ENCODE measurements around the gene ASCC1.
A peak's percentile ranks its signal among the peaks of the same experiment; 100 is the strongest.
"Not testable (repeated sequence)": the region's sequence is repeated elsewhere in the genome, so short reads cannot be mapped to it uniquely, and the experiment has no call there.

Gene ASCC1

GRCh38 chr10:72167118-72167517 is 49.0 kb downstream of the ASCC1 start:
- no peak for DNase-seq

- DNase-seq = no peak
Observed at GRCh38 chr10:72164617-72165016, 51.5 kb downstream of the ASCC1 start.

- DNase-seq = peak; percentile 5
Observed at GRCh38 chr10:72162978-72163377, 53.1 kb downstream of the ASCC1 start.

DNA sequence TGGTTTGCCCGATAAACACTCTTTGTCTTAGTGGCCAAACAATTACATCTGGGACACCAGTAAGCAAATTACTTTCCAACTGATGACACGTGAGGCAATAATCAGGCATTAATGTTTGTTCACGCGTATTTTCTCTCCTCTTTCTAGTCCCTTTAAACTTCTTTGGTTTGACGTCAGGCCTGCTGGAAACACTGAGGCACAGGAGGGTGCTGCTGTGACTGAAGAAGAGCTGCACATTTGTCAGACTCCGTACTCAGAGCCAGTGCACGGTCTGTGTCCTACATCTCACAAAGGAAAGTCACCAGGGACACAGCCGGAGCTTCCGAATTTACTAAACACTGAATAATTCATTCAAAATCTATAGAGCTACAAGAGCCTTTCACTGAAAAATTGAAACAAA is 57.9 kb downstream of the ASCC1 start:
- no peak for DNase-seq

- DNase-seq = no peak
Observed at GRCh38 chr10:72156223-72156622, 59.9 kb downstream of the ASCC1 start.

DNA sequence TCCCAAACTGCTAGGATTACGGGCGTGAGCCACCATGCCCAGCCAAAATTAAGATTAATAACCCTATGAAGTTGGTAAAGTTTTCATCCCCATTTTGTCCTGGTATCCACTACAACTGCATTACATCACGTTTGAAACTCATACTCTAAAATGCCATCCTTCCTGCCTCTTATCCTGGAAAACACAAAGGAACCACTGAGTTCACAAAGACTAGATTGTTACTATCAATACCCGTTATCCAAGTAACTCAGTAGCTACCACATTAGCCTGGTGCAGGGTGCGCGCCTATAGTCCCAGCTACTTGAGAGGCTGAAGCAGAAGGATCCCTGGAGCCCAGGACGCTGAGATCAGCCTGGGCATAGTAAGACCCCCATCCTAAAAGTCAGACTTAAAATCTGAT is 63.8 kb downstream of the ASCC1 start:
- DNase-seq = no peak

GRCh38 chr10:72150746-72151478 is 65.2 kb downstream of the ASCC1 start:
- not testable (repeated sequence) for DNase-seq

DNA sequence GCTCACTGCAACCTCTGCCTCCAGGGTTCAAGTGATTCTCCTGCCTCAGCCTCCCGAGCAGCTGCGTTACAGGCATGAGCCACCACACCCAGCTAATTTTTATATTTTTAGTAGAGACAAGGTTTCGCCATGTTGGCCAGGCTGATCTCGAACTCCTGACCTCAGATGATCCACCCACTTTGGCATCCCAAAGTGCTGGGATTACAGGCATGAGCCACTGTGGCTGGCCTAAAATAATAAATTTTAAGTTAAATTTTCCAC is 68.8 kb downstream of the ASCC1 start:
- DNase-seq = not testable (repeated sequence)

- DNase-seq = no peak
Observed at GRCh38 chr10:72146559-72147323, 69.3 kb downstream of the ASCC1 start.

GRCh38 chr10:72146071-72146470 is 70.0 kb downstream of the ASCC1 start:
- no peak for DNase-seq

DNA sequence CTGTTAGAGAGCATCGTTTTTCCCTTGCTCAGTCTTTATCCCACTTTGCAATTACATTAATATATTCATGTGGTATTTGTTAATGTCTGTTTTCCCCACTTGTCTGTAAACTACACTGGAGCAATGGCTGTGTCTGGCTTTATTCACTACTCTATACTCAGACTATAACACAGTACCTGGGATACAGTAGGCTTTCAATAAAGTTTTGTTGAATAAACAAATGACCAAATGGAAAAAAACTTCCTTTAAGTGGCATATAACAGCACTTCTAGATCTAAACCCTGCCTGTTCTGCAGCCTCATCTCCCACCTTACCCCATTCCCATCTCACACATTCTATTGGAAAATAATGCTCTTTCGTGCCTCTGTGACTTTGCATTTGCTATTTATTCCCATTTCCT is 70.4 kb downstream of the ASCC1 start:
- DNase-seq = no peak

GRCh38 chr10:72140850-72141249 is 75.2 kb downstream of the ASCC1 start:
- no peak for DNase-seq

DNA sequence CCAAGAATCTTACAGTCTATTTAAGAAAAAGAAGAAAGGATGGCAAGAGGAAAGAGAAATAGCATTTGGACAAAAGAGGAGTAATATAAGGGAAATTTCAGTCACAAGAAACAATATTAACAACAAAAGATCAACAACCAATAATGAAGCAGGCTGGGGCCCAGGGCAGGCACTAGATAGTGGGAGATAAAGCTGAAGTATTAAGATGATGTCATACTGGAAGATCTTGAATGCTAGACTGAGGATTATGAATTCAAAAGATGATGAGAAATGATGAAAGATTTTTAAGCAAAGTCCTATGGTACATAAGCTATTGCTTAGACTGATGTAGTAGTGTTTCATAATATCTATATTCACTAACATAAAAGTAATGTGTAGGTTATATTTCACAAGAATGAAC is 75.9 kb downstream of the ASCC1 start:
- DNase-seq = no peak

GRCh38 chr10:72137583-72137982 is 78.5 kb downstream of the ASCC1 start:
- DNase-seq = no peak

GRCh38 chr10:72136225-72136624 is 79.9 kb downstream of the ASCC1 start:
- not testable (repeated sequence) for DNase-seq

- no peak for DNase-seq
Observed at GRCh38 chr10:72134785-72135767, 81.0 kb downstream of the ASCC1 start.

- DNase-seq = no peak
Observed at GRCh38 chr10:72133517-72133916, 82.6 kb downstream of the ASCC1 start.

DNA sequence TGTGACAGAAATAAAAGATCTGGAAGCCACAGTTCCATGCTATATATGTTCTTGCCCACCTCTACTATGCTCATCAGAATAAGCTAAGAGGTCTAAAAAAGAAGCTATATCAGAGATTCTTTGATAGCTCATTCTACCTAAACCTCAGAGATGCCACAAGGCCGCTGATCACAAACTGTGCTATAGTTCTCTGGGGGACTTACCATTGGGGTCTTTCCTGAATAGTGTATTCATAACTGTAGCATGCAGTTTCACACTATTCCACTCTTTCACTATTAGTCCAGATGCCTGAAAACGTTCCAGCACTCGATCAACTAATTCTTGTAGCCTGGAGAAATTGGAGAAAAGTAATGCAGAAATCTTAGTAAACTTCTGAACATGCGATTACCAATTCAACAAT is 83.2 kb downstream of the ASCC1 start:
- no peak for DNase-seq

DNA sequence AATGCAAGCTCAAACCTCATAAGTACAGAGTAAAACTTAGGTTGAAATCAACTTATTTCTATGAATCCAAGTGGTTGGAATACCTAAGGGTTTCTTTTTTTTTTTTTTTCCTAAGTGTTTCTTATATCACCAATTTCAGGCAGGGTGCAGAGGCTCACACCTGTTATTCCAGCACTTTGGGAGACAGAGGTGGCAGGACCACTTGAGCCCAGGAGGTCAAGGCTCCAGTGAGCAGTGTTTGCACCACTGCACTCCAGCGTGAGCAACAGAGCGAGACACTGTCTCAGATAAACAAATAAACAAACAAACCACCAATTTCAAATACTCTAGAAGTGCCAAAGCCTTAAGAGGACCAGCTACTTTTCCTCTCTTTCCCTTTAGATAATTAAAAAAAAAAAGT is 88.5 kb downstream of the ASCC1 start:
- no peak for DNase-seq

DNA sequence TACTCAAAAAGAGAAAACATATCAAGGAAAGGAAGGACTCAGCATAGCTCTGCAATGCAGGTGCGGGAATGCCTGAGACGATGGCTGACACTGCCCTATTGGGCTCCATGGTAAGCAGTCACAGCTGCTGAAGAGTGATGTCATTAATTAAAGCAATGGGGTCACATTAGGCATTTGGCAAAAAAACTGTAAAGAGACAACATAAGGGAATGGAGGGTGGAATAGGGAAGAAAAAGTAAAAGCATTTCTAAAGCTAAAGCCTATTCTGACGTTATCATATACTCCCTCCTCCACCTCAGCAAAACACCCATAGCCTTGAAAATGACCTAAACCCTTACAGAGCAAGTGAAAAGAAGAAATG is 89.2 kb downstream of the ASCC1 start:
- DNase-seq = no peak

DNA sequence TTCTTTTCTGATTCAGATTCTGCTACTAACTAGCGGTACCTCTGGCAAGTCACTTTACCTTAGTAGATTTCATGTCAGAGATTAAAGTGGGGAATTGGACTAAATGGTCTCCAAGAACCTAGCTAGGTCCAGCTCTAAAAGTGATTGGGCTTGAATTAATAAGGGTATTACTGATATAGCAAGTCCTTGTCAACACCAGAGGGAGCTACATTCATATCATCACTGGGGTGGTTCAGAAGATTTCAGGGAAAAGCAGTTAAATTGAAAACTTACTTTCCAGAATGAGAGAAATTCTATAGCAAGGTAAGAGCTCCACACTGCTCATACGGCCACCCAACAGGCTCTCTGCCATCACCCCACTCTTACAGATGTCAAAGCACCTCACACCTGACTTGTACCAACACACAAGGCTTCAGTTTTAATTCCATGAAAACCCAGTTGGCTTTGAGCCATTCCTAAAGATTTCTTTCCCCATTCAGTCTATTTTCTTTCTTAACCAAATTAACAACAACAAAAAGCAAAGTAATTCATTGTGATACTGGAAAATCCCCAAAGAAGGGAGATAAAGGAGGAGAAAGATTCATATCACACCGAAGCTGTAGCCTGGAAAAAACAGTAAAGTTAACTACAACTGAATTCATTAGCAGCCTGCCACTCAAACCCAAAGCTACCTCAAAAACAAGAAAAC is 89.7 kb downstream of the ASCC1 start:
- no peak for DNase-seq

DNA sequence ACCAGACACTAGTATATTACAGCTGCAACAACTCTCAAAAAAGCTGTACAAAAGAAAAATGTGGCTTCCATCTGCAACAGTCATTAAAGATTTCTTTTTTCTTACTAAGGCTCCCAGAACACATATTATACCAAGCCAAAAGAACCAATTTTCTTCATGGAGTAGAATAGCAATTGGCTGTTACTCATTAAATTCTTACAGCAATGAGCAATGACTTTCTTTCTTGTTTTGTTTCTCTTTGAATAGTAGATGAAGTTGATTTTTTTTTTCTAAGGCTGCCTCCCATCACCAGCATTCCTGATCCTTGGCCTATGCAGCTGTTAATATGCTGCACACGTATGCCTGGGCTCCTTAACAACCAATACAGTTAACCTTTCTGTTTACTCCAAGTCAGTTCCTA is 91.1 kb downstream of the ASCC1 start:
- DNase-seq = no peak

DNA sequence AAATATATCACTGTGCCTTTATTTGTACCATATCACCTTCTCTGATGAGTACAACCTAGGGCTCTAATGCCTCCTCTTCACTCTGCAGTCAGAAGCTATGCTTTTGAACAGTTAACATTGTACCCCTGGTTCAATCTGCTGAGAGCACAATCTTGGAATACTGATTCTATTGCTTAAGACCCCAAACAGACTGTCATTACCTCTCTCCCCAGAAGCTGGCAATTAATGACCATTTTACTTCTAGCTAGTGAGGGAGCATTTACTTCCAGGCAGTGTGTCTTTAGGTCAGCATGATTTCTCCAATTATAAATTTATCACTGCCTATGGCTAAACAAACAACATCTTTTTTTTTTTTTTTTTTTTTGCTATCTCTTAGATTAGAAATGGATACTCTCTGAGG is 91.7 kb downstream of the ASCC1 start:
- DNase-seq = no peak

All from amniotic stem cell (primary cell).